HCT116 (cell line): ENCODE data around the gene CST6. TPM values are rescaled to one million over a fixed set of nuclear protein-coding genes. Genes with fewer than 3 reads are reported as not detected.

ENCODE experiments used
- ATAC-seq: fragments of 200-7000 bp; cut with Tn5 transposase; 2 replicates; pipeline ENCODE4 v1.9.1; 2020; ENCODE audit warnings: mild to moderate bottlenecking, moderate library complexity
- BruUV-seq: library from RNA; stranded (reverse); fragments of 400-500 nt; replicated peaks from 2 replicates; lab custom pipeline; 2021; lab: Mats Ljungman, UMichigan
- CTCF ChIA-PET: fragments of 300-600 bp; sonication (Branson Sonifier 250); formaldehyde crosslinking; loops from one replicate; lab custom pipeline; 2021; ENCODE audit warnings: antibody characterized with exemption; lab: Charles Lee
- POLR2A ChIA-PET: fragments of 300-600, 350-600 bp; sonication (Branson Sonifier 250); formaldehyde crosslinking; loops from one replicate; lab custom pipeline; 2021; ENCODE audit warnings: antibody characterized with exemption; lab: Charles Lee
- RAD21 ChIA-PET, 2 experiments: fragments of 300-600 bp; sonication (Branson Sonifier 250); formaldehyde crosslinking; loops; one replicate each; lab custom pipeline; 2023; ENCODE audit warnings: low total read pairs in 2 of 2; ENCODE audit not compliant: uncharacterized antibody in 2 of 2, unreplicated experiment in 2 of 2, low non-redundant PET in 1 of 2; lab: Charles Lee
- DNase-seq: peaks from one replicate; pipeline ENCODE4 v3.0.0-alpha.2; 2010; ENCODE audit warnings: low read depth, low spot score
- H2AFZ ChIP-seq: fragments of 200-600 bp; shearing (Covaris generic), sonication (generic); 2 replicates; pipeline ENCODE4 v1.6.1; 2017; ENCODE audit warnings: low read depth, mixed run types, mixed read lengths, antibody characterized with exemption, low read length; ENCODE audit not compliant: poor library complexity, severe bottlenecking
- H3K27ac ChIP-seq: 2 replicates; pipeline ENCODE4 v1.5.1; 2012; ENCODE audit warnings: low read depth, low read length
- H3K27me3 ChIP-seq: fragments of 200-600 bp; sonication (generic); 2 replicates; pipeline ENCODE4 v1.6.1; 2016; ENCODE audit warnings: mixed run types, low read length, mixed read lengths; ENCODE audit not compliant: insufficient read depth
- H3K36me3 ChIP-seq, 2 experiments: fragments of 200-500 bp in 1 of 2; fragments of 200-600 bp in 1 of 2; sonication (Bioruptor generic) in 1 of 2; sonication (generic) in 1 of 2; 2 replicates each; pipeline versions ENCODE4 v1.5.1 to v1.6.1; 2014 to 2016; ENCODE audit warnings: low read length in 2 of 2, inconsistent platforms in 1 of 2, mixed read lengths in 1 of 2, mixed run types in 1 of 2; ENCODE audit not compliant: insufficient read depth in 2 of 2, control insufficient read depth in 1 of 2
- H3K4me1 ChIP-seq, 2 experiments: fragments of 200-600 bp in 1 of 2; sonication (generic) in 1 of 2; 2 replicates each; pipeline versions ENCODE4 v1.5.1 to v1.6.1; 2012 to 2017; ENCODE audit warnings: low read length in 2 of 2, inconsistent platforms in 1 of 2, mild to moderate bottlenecking in 1 of 2, mixed read lengths in 1 of 2, mixed run types in 1 of 2, moderate library complexity in 1 of 2; ENCODE audit not compliant: insufficient read depth in 2 of 2, control insufficient read depth in 1 of 2
- H3K4me2 ChIP-seq: fragments of 200-600 bp; sonication (generic); 2 replicates; pipeline ENCODE4 v1.6.1; 2017; ENCODE audit warnings: mixed run types, low read length, mixed read lengths
- H3K4me3 ChIP-seq, 2 experiments: fragments of 200-600 bp in 1 of 2; sonication (generic) in 1 of 2; replicated peaks in 1 of 2; 2 replicates each; pipeline ENCODE4 v1.5.1; 2011 to 2016; ENCODE audit warnings: low read length in 2 of 2, control low read depth in 1 of 2, low read depth in 1 of 2, mild to moderate bottlenecking in 1 of 2, mixed read lengths in 1 of 2, mixed run types in 1 of 2
- H3K79me2 ChIP-seq: fragments of 200-600 bp; sonication (generic); 2 replicates; pipeline ENCODE4 v1.6.1; 2017; ENCODE audit warnings: mild to moderate bottlenecking, mixed run types, low read length, moderate library complexity, mixed read lengths; ENCODE audit not compliant: insufficient read depth
- H3K9ac ChIP-seq: fragments of 200-600 bp; sonication (generic); 2 replicates; pipeline ENCODE4 v1.6.1; 2016; ENCODE audit warnings: low read length, mixed read lengths
- H3K9me2 ChIP-seq: fragments of 200-600 bp; sonication (generic), shearing (Covaris generic); 2 replicates; pipeline ENCODE4 v1.6.1; 2017; ENCODE audit warnings: mixed run types, mild to moderate bottlenecking, moderate library complexity; ENCODE audit not compliant: insufficient read depth
- H3K9me3 ChIP-seq, 2 experiments: fragments of 200-500 bp in 1 of 2; fragments of 200-600 bp in 1 of 2; sonication (Bioruptor generic) in 1 of 2; sonication (generic) in 1 of 2; 2 replicates each; pipeline ENCODE4 v1.6.1; 2014 to 2017; ENCODE audit warnings: low read length in 2 of 2, mixed read lengths in 2 of 2, inconsistent platforms in 1 of 2, low read depth in 1 of 2, mild to moderate bottlenecking in 1 of 2, mixed run types in 1 of 2, moderate library complexity in 1 of 2; ENCODE audit not compliant: control insufficient read depth in 1 of 2, insufficient read depth in 1 of 2
- H4K20me1 ChIP-seq: fragments of 200-600 bp; sonication (generic), shearing (Covaris generic); 2 replicates; pipeline ENCODE4 v1.6.1; 2017; ENCODE audit warnings: mixed run types, mild to moderate bottlenecking, moderate library complexity; ENCODE audit not compliant: insufficient read depth
- CBX3 ChIP-seq: IDR thresholded peaks from 2 replicates; pipeline ENCODE4 v1.6.1; 2012; ENCODE audit warnings: low read depth
- ELF1 ChIP-seq: IDR thresholded peaks from 2 replicates; pipeline ENCODE4 v1.6.1; 2012; ENCODE audit warnings: low read depth, borderline replicate concordance
- EZH2 ChIP-seq: fragments of 200-600 bp; sonication (generic); IDR thresholded peaks from 2 replicates; pipeline ENCODE4 v1.6.1; 2017; ENCODE audit warnings: antibody characterized with exemption, mixed run types
- EZH2phosphoT487 ChIP-seq: fragments of 200-600 bp; IDR thresholded peaks from 2 replicates; pipeline ENCODE4 v1.6.1; 2018; ENCODE audit warnings: antibody characterized with exemption, borderline replicate concordance
- FOSL1 ChIP-seq: IDR thresholded peaks from 2 replicates; pipeline ENCODE4 v1.6.1; 2012; ENCODE audit warnings: low read depth
- JUND ChIP-seq: IDR thresholded peaks from 2 replicates; pipeline ENCODE4 v1.6.1; 2012
- POLR2A ChIP-seq: IDR thresholded peaks from 2 replicates; pipeline ENCODE4 v1.7.0; 2011; ENCODE audit warnings: borderline replicate concordance; ENCODE audit not compliant: insufficient read depth, insufficient read length; ENCODE audit errors: extremely low read depth
- SIN3A ChIP-seq: IDR thresholded peaks from 2 replicates; pipeline ENCODE4 v1.6.1; 2012; ENCODE audit warnings: low read depth
- SP1 ChIP-seq: IDR thresholded peaks from 2 replicates; pipeline ENCODE4 v1.6.1; 2012; ENCODE audit warnings: low read depth
- YY1 ChIP-seq: IDR thresholded peaks from 2 replicates; pipeline ENCODE4 v1.6.1; 2011; ENCODE audit warnings: low read length, low read depth, moderate library complexity, mild to moderate bottlenecking; ENCODE audit not compliant: insufficient replicate concordance; ENCODE audit errors: extremely low read depth
- ZFX ChIP-seq: fragments of 450-650 bp; IDR thresholded peaks from 2 replicates; pipeline ENCODE4 v1.6.1; 2017
- intact Hi-C: fragments of 100-400 bp; cut with micrococcal nuclease; formaldehyde crosslinking; loops from 2 replicates; pipeline ENCODE4 v1.10.0; 2022
- total RNA-seq: library from RNA; stranded (reverse); gene quantifications from one replicate; pipeline ENCODE4 v1.2.1, GENCODE V29; 2021; ENCODE audit not compliant: unreplicated experiment
- TF ChIP-seq, protein P1 (sequence below): IDR thresholded peaks from 2 replicates; pipeline ENCODE4 v1.6.1; 2012; ENCODE audit warnings: low read depth
- TF ChIP-seq, protein P2 (sequence below): IDR thresholded peaks from 2 replicates; pipeline ENCODE4 v1.6.1; 2012

The CST6 gene
- total RNA-seq, 1 experiment from 2014 or later, result 68.1 TPM

GRCh38 chr11:66052664-66052982, 40.8 kb downstream of the CST6 start:
- H2AFZ ChIP-seq, result no peak overlapping the region
- POLR2A ChIA-PET, result interaction anchor here (1.0 to 1.8 kb wide), 3 partner anchors 41 to 161 kb away, joined by 3 to 5 read pairs (median 3); partner anchors contain the start of genes BANF1 and EIF1AD
- BruUV-seq, result no TSS peak

GRCh38 chr11:66055021-66055420, 43.2 kb downstream of the CST6 start:
- Histone ChIP-seq H3K9me3 (no peaks in the 10 kb centered on the region), H2AFZ (no peak overlapping the region), H3K27ac (no peak overlapping the region), H3K9me2 (no peaks in the 10 kb centered on the region), H3K27me3 (no peaks in the 10 kb centered on the region), H3K4me1 (peaks cover 15 to 21% of the 10 kb centered on the region in 2 experiments), H3K36me3 (peaks cover 48 to 51% of the 10 kb centered on the region in 2 experiments), H3K9ac (no peak overlapping the region), H4K20me1 (no peaks in the 10 kb centered on the region), H3K4me3 (no peak overlapping the region), H3K79me2 (peaks cover 51% of the 10 kb centered on the region), H3K4me2 (no peak overlapping the region)
- no TSS peak for BruUV-seq
- DNase-seq (no peak), ATAC-seq (no peak)
- TF ChIP-seq YY1 (no peak), JUND (no peak), CBX3 (no peak), POLR2A (no peak), EZH2phosphoT487 (no peak), ELF1 (no peak), SP1 (no peak), ZFX (no peak), EZH2 (no peak), FOSL1 (no peak)
- TF ChIP-seq, protein P1, sequence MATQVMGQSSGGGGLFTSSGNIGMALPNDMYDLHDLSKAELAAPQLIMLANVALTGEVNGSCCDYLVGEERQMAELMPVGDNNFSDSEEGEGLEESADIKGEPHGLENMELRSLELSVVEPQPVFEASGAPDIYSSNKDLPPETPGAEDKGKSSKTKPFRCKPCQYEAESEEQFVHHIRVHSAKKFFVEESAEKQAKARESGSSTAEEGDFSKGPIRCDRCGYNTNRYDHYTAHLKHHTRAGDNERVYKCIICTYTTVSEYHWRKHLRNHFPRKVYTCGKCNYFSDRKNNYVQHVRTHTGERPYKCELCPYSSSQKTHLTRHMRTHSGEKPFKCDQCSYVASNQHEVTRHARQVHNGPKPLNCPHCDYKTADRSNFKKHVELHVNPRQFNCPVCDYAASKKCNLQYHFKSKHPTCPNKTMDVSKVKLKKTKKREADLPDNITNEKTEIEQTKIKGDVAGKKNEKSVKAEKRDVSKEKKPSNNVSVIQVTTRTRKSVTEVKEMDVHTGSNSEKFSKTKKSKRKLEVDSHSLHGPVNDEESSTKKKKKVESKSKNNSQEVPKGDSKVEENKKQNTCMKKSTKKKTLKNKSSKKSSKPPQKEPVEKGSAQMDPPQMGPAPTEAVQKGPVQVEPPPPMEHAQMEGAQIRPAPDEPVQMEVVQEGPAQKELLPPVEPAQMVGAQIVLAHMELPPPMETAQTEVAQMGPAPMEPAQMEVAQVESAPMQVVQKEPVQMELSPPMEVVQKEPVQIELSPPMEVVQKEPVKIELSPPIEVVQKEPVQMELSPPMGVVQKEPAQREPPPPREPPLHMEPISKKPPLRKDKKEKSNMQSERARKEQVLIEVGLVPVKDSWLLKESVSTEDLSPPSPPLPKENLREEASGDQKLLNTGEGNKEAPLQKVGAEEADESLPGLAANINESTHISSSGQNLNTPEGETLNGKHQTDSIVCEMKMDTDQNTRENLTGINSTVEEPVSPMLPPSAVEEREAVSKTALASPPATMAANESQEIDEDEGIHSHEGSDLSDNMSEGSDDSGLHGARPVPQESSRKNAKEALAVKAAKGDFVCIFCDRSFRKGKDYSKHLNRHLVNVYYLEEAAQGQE, result no peak
- TF ChIP-seq, protein P2, sequence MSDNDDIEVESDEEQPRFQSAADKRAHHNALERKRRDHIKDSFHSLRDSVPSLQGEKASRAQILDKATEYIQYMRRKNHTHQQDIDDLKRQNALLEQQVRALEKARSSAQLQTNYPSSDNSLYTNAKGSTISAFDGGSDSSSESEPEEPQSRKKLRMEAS, result no peak
- RAD21 ChIA-PET, result no interaction called here
- POLR2A ChIA-PET, result no interaction called here
- CTCF ChIA-PET, result interaction anchor here (2.3 kb wide), 1 partner anchor 13 kb away, joined by 8 read pairs; no protein-coding TSS in a partner anchor
- intact Hi-C loops, result no loop called here

More at GRCh38 chr11:66052664-66052982, 40.8 kb downstream of the CST6 start:
- intact Hi-C loops, result loop anchor here (1.0 kb wide), 1 partner anchor 51 kb away; no protein-coding TSS in a partner anchor
- H3K4me3 ChIP-seq, result peak overlapping the region; percentile 79 to 100
- ATAC-seq (no peak), DNase-seq (no peak)
- peaks cover 19 to 21% of the 10 kb centered on the region in 2 experiments for H3K4me1 ChIP-seq
- no peaks in the 10 kb centered on the region for H3K27me3 ChIP-seq
- peaks cover 28 to 31% of the 10 kb centered on the region in 2 experiments for H3K36me3 ChIP-seq
- ChIA-PET CTCF (interaction anchor here (0.9 to 1.0 kb wide), 2 partner anchors 30 to 120 kb away, joined by 3 to 4 read pairs; no protein-coding TSS in a partner anchor), RAD21 (no interaction called here)
- no peaks in the 10 kb centered on the region for H3K9me2 ChIP-seq
- TF ChIP-seq ZFX (peak; percentile 67; the same call in 1 of the 2 replicates), SIN3A (no peak)
- H3K9ac ChIP-seq, result peak overlapping the region; percentile 79
- H3K9me3 ChIP-seq, result no peaks in the 10 kb centered on the region
- H3K4me2 ChIP-seq, result peak overlapping the region; percentile 92
- no peaks in the 10 kb centered on the region for H4K20me1 ChIP-seq
- H3K27ac ChIP-seq, result peak overlapping the region; percentile 62
- H3K79me2 ChIP-seq, result peaks cover 50% of the 10 kb centered on the region
